IMR-90 (cell line): ENCODE measurements around the gene NCAPH2. TPM values are rescaled to one million over a fixed set of nuclear protein-coding genes. Genes with fewer than 3 reads are reported as not detected.
A peak's percentile ranks its signal among the peaks of the same experiment; 100 is the strongest.

Experiments
- ATAC-seq: fragments of 200-7000 bp; cut with Tn5 transposase; 2 replicates; pipeline ENCODE4 v1.9.1; 2020; ENCODE audit warnings: low read depth, mild to moderate bottlenecking, moderate library complexity
- BruUV-seq: library from RNA; stranded (reverse); fragments of 400-500 nt; replicated peaks from 2 replicates; lab custom pipeline; 2021; lab: Mats Ljungman, UMichigan
- CTCF ChIA-PET: fragments of 300-600 bp; formaldehyde crosslinking; extraction: SDS; loops from one replicate; lab custom pipeline; 2021; ENCODE audit warnings: antibody characterized with exemption; lab: Yijun Ruan, JAX
- POLR2A ChIA-PET: fragments of 300-600 bp; sonication (Branson Sonifier 250); formaldehyde crosslinking; loops from one replicate; lab custom pipeline; 2022; ENCODE audit warnings: antibody characterized with exemption; ENCODE audit not compliant: unreplicated experiment; lab: Charles Lee
- DNase-seq: peaks from one replicate; pipeline ENCODE4 v3.0.0; 2013
- H2AFZ ChIP-seq: replicated peaks from 2 replicates; pipeline ENCODE3; 2013; ENCODE audit warnings: low read length, mild to moderate bottlenecking; ENCODE audit not compliant: poor library complexity
- H2AK5ac ChIP-seq: 2 replicates; pipeline ENCODE4 v1.6.1; 2013; ENCODE audit warnings: low read depth, low read length, inconsistent platforms
- H2AK9ac ChIP-seq: replicated peaks from 2 replicates; pipeline ENCODE3; 2013; ENCODE audit warnings: mild to moderate bottlenecking, low read depth, low read length, moderate library complexity; ENCODE audit not compliant: poor library complexity
- H2BK120ac ChIP-seq: 2 replicates; pipeline ENCODE4 v1.6.1; 2013; ENCODE audit warnings: low read depth, low read length, inconsistent platforms
- H2BK15ac ChIP-seq: 3 replicates; pipeline ENCODE4 v1.6.1; 2013; ENCODE audit warnings: low read depth, low read length, inconsistent platforms
- H2BK20ac ChIP-seq: 2 replicates; pipeline ENCODE4 v1.6.1; 2013; ENCODE audit warnings: low read depth, mild to moderate bottlenecking, inconsistent platforms, low read length, moderate library complexity
- H2BK5ac ChIP-seq: 2 replicates; pipeline ENCODE4 v1.6.1; 2013; ENCODE audit warnings: mild to moderate bottlenecking, low read depth, low read length, inconsistent platforms; ENCODE audit not compliant: poor library complexity, severe bottlenecking
- H3K14ac ChIP-seq: replicated peaks from 2 replicates; pipeline ENCODE4 v1.6.1; 2013; ENCODE audit warnings: low read depth, low read length, inconsistent platforms
- H3K18ac ChIP-seq: 2 replicates; pipeline ENCODE4 v1.6.1; 2013; ENCODE audit warnings: low read depth, low read length, control low read depth
- H3K23ac ChIP-seq: 2 replicates; pipeline ENCODE4 v1.6.1; 2013; ENCODE audit warnings: low read depth, low read length, inconsistent platforms
- H3K27ac ChIP-seq: 2 replicates; pipeline ENCODE4 v1.5.1; 2013; ENCODE audit warnings: mild to moderate bottlenecking, control low read depth, low read length; ENCODE audit not compliant: insufficient read depth
- H3K27me3 ChIP-seq: 2 replicates; pipeline ENCODE4 v1.6.1; 2013; ENCODE audit warnings: low read length; ENCODE audit not compliant: control insufficient read depth, insufficient read depth
- H3K36me3 ChIP-seq: 2 replicates; pipeline ENCODE4 v1.6.1; 2013; ENCODE audit warnings: low read length, mixed read lengths; ENCODE audit not compliant: control insufficient read depth, insufficient read depth
- H3K4ac ChIP-seq: 2 replicates; pipeline ENCODE4 v1.6.1; 2013; ENCODE audit warnings: low read depth, low read length, inconsistent platforms
- H3K4me1 ChIP-seq: 2 replicates; pipeline ENCODE4 v1.6.1; 2013; ENCODE audit warnings: low read length, mixed read lengths; ENCODE audit not compliant: control insufficient read depth, insufficient read depth
- H3K4me2 ChIP-seq: 2 replicates; pipeline ENCODE4 v1.6.1; 2013; ENCODE audit warnings: low read depth, mild to moderate bottlenecking, control low read depth, low read length, moderate library complexity
- H3K4me3 ChIP-seq: 2 replicates; pipeline ENCODE4 v1.5.1; 2013; ENCODE audit warnings: low read depth, mild to moderate bottlenecking, control low read depth, low read length, moderate library complexity; ENCODE audit not compliant: insufficient read depth
- H3K56ac ChIP-seq: 2 replicates; pipeline ENCODE4 v1.6.1; 2013; ENCODE audit warnings: low read length, inconsistent platforms; ENCODE audit not compliant: insufficient read depth; ENCODE audit errors: extremely low read depth
- H3K79me1 ChIP-seq, 2 experiments: 2 replicates each; pipeline ENCODE4 v1.6.1; 2013; ENCODE audit warnings: low read length in 2 of 2, inconsistent platforms in 1 of 2, low read depth in 1 of 2
- H3K9ac ChIP-seq: 2 replicates; pipeline ENCODE4 v1.6.1; 2013; ENCODE audit warnings: low read depth, low read length, control low read depth
- H3K9me1 ChIP-seq: 2 replicates; pipeline ENCODE4 v1.6.1; 2013; ENCODE audit warnings: low read length, inconsistent platforms; ENCODE audit not compliant: insufficient read depth
- H3K9me3 ChIP-seq: 2 replicates; pipeline ENCODE4 v1.6.1; 2013; ENCODE audit warnings: low read length; ENCODE audit not compliant: control insufficient read depth, insufficient read depth
- H4K20me1 ChIP-seq: 2 replicates; pipeline ENCODE4 v1.6.1; 2013; ENCODE audit warnings: low read length, inconsistent platforms; ENCODE audit not compliant: insufficient read depth
- H4K5ac ChIP-seq: 2 replicates; pipeline ENCODE4 v1.6.1; 2013; ENCODE audit warnings: mild to moderate bottlenecking, low read depth, low read length, control low read depth
- H4K8ac ChIP-seq, 2 experiments: 2 replicates each; pipeline ENCODE4 v1.6.1; 2013; ENCODE audit warnings: low read depth in 2 of 2, low read length in 2 of 2, control low read depth in 1 of 2, inconsistent platforms in 1 of 2
- H4K91ac ChIP-seq: 2 replicates; pipeline ENCODE4 v1.6.1; 2013; ENCODE audit warnings: low read depth, low read length, inconsistent platforms; ENCODE audit not compliant: insufficient read depth
- BHLHE40 ChIP-seq: fragments of 150-350 bp; IDR thresholded peaks from 2 replicates; pipeline ENCODE4 v1.6.1; 2016; ENCODE audit warnings: mild to moderate bottlenecking, low read depth, low read length
- CEBPB ChIP-seq: IDR thresholded peaks from 2 replicates; pipeline ENCODE4 v1.6.1; 2012; ENCODE audit warnings: low read depth, low read length, improper control_type of control experiment
- CHD1 ChIP-seq: IDR thresholded peaks from 2 replicates; pipeline ENCODE4 v1.6.1; 2012; ENCODE audit warnings: low read depth, low read length, improper control_type of control experiment
- ELK1 ChIP-seq: fragments of 150-350 bp; IDR thresholded peaks from 2 replicates; pipeline ENCODE4 v1.6.1; 2016; ENCODE audit warnings: low read depth, mild to moderate bottlenecking, low read length, moderate library complexity, borderline replicate concordance
- FOS ChIP-seq: fragments of 150-350 bp; IDR thresholded peaks from 2 replicates; pipeline ENCODE4 v1.6.1; 2016; ENCODE audit warnings: low read depth, low read length
- MAFK ChIP-seq: IDR thresholded peaks from 2 replicates; pipeline ENCODE4 v1.6.1; 2012; ENCODE audit warnings: low read depth, low read length, improper control_type of control experiment
- MAZ ChIP-seq: IDR thresholded peaks from 2 replicates; pipeline ENCODE4 v1.6.1; 2012; ENCODE audit warnings: low read depth, mild to moderate bottlenecking, low read length, improper control_type of control experiment, moderate library complexity, borderline replicate concordance
- MXI1 ChIP-seq: IDR thresholded peaks from 2 replicates; pipeline ENCODE4 v1.6.1; 2012; ENCODE audit warnings: low read depth, mild to moderate bottlenecking, low read length, moderate library complexity, borderline replicate concordance
- NFE2L2 ChIP-seq: fragments of 150-350 bp; IDR thresholded peaks from 2 replicates; pipeline ENCODE4 v1.6.1; 2016; ENCODE audit warnings: low read depth, mild to moderate bottlenecking, low read length
- RCOR1 ChIP-seq: IDR thresholded peaks from 2 replicates; pipeline ENCODE4 v1.6.1; 2012; ENCODE audit warnings: mild to moderate bottlenecking, low read length, improper control_type of control experiment; ENCODE audit not compliant: insufficient replicate concordance
- SMC3 ChIP-seq: fragments of 150-350 bp; IDR thresholded peaks from 2 replicates; pipeline ENCODE4 v1.6.1; 2016; ENCODE audit warnings: low read depth, mild to moderate bottlenecking, antibody characterized with exemption, low read length, moderate library complexity
- USF2 ChIP-seq: fragments of 150-350 bp; IDR thresholded peaks from 2 replicates; pipeline ENCODE4 v1.6.1; 2017; ENCODE audit warnings: mild to moderate bottlenecking, antibody characterized with exemption, low read length, low read depth
- WGBS, 2 experiments: methylation state at CpG; one replicate each; pipeline versions ENCODE4 v1.1.5 to v1.1.7; 2013; ENCODE audit warnings: missing lambda C conversion rate in 2 of 2; ENCODE audit not compliant: insufficient read length in 1 of 2; ENCODE audit errors: extremely low coverage in 2 of 2; 5-methylcytosine and 5-hydroxymethylcytosine counted together
- dilution Hi-C: fragments of 300-500 bp; cut with HindIII; formaldehyde crosslinking; loops from one replicate; pipeline ENCODE4 v1.14.3; 2018; ENCODE audit warnings: low sequenced_read_pairs; ENCODE audit not compliant: unreplicated experiment
- in situ Hi-C: fragments of 300-500 bp; cut with MboI; formaldehyde crosslinking; loops from 3 replicates; pipeline ENCODE4 v1.14.3; 2019; ENCODE audit warnings: low sequenced_read_pairs, inconsistent platforms, mixed read lengths
- intact Hi-C: fragments of 100-400 bp; cut with micrococcal nuclease; formaldehyde crosslinking; loops from 2 replicates; pipeline ENCODE4 v1.10.0; 2022
- polyA plus RNA-seq, 3 experiments: library from polyadenylated mRNA; depleted of rRNA; stranded (reverse); fragments of >200 nt; gene quantifications; 2 replicates each; pipeline ENCODE4 v1.2.3, GENCODE V29; 2012; ENCODE audit warnings: low replicate concordance in 1 of 3
- total RNA-seq: library from RNA; depleted of rRNA; stranded (reverse); fragments of >200 nt; gene quantifications from 2 replicates; pipeline ENCODE4 v1.2.3, GENCODE V29; 2012

NCAPH2 gene
- total and polyA plus RNA-seq, 2 of the 4 experiments (the other 2 are of a cell fraction): 30.2 to 38.5 TPM

GRCh38 chr22:50486561-50487289 is 21.3 kb upstream of the NCAPH2 start, which contains the start of gene MIOX:
TSS of gene MIOX (plus strand) at chr22:50486859. CDS start at chr22:50486898, 39 bp downstream.
- Histone ChIP-seq H3K27me3 (no peaks in the 10 kb centered on the region; the same call in 1 of the 2 replicates), H3K18ac (no peak within 1 kb of the TSS), H2BK20ac (no peak within 1 kb of the TSS), H3K9me3 (no peaks in the 10 kb centered on the region), H3K36me3 (peaks cover 4% of the 10 kb centered on the region; the same call in 1 of the 2 replicates), H3K4ac (no peak within 1 kb of the TSS), H3K79me1 (peaks cover 0 to 3% of the 10 kb centered on the region in 2 experiments; a peak in 1 of 4 replicates), H3K4me2 (no peak within 1 kb of the TSS), H2BK5ac (no peak within 1 kb of the TSS), H2AFZ (peak within 1 kb of the TSS; percentile 4), H4K8ac (no peak within 1 kb of the TSS), H3K4me1 (no peaks in the 10 kb centered on the region), H2BK15ac (no peak within 1 kb of the TSS), H4K20me1 (no peaks in the 10 kb centered on the region; the same call in 1 of the 2 replicates), H4K91ac (no peak within 1 kb of the TSS), H3K56ac (no peak within 1 kb of the TSS), H2AK9ac (no peak within 1 kb of the TSS), H3K9ac (no peak within 1 kb of the TSS), H3K9me1 (no peaks in the 10 kb centered on the region), H3K14ac (no peak within 1 kb of the TSS), H2BK120ac (no peak within 1 kb of the TSS), H2AK5ac (no peak within 1 kb of the TSS), H3K23ac (no peak within 1 kb of the TSS), H4K5ac (no peak within 1 kb of the TSS), H3K27ac (no peak within 1 kb of the TSS), H3K4me3 (no peak within 1 kb of the TSS)
- ChIA-PET POLR2A (no interaction called here), CTCF (no interaction called here)
- TF ChIP-seq USF2: no peak
- no peak for TF ChIP-seq NFE2L2
- no peak for TF ChIP-seq RCOR1
- TF ChIP-seq MAZ: no peak
- TF ChIP-seq BHLHE40: no peak
- TF ChIP-seq FOS: no peak
- no peak for TF ChIP-seq MXI1
- TF ChIP-seq ELK1: no peak
- no peak for TF ChIP-seq CEBPB
- TF ChIP-seq SMC3: no peak
- TF ChIP-seq CHD1: no peak
- no peak for TF ChIP-seq MAFK
- intact Hi-C loops (no loop called here), in situ Hi-C loops (no loop called here), dilution Hi-C loops (no loop called here)
- no TSS peak for BruUV-seq
- ATAC-seq: peak; percentile 21; the same call in 1 of the 2 replicates
- no peak for DNase-seq
- WGBS, 2 experiments: 83% methylated on average over 6 of the region's 23 CpGs; no CpG with 5 or more reads in 1 of the 2 experiments
